K562 (cell line): Measurements from ENCODE around the gene FANCG. TPM values are rescaled to one million over a fixed set of nuclear protein-coding genes. Genes with fewer than 3 reads are reported as not detected.

ENCODE experiments used
- ATF1 ChIP-seq, 2 experiments: fragments of 450-650 bp in 1 of 2; IDR thresholded peaks; 2 replicates each; pipeline ENCODE4 v1.6.1; 2016; ENCODE audit warnings: missing compliant biosample characterization in 1 of 2, missing genetic modification characterization in 1 of 2
- CBFA2T2 ChIP-seq: fragments of 450-650 bp; conservative IDR thresholded peaks from 2 replicates; pipeline ENCODE4 v1.6.1; 2017; ENCODE audit warnings: mild to moderate bottlenecking
- CCAR2 ChIP-seq: fragments of 200-400 bp; formaldehyde crosslinking; IDR thresholded peaks from 2 replicates; pipeline ENCODE4 v1.6.1; 2017; ENCODE audit warnings: mild to moderate bottlenecking, low read depth, low read length
- COPS2 ChIP-seq: fragments of 450-650 bp; conservative IDR thresholded peaks from 2 replicates; pipeline ENCODE4 v1.6.1; 2016; ENCODE audit warnings: mild to moderate bottlenecking, moderate library complexity
- CREB3 ChIP-seq: fragments of 450-650 bp; conservative IDR thresholded peaks from 2 replicates; pipeline ENCODE4 v1.6.1; 2016; ENCODE audit warnings: missing genetic modification characterization, low read depth, mild to moderate bottlenecking, missing compliant biosample characterization, moderate library complexity
- CSDE1 ChIP-seq, 2 experiments: fragments of 450-650 bp; IDR thresholded peaks; 2 replicates each; pipeline ENCODE4 v1.6.1; 2016; ENCODE audit warnings: mild to moderate bottlenecking in 1 of 2
- DNMT1 ChIP-seq: fragments of 450-650 bp; IDR thresholded peaks from 2 replicates; pipeline ENCODE4 v1.6.1; 2016; ENCODE audit warnings: antibody characterized with exemption, mild to moderate bottlenecking
- ELF2 ChIP-seq: fragments of 250-450 bp; sonication (Bioruptor Pico); IDR thresholded peaks from 2 replicates; pipeline ENCODE4 v1.5.0; 2021; ENCODE audit warnings: mild to moderate bottlenecking
- ESRRA ChIP-seq: fragments of 450-650 bp; IDR thresholded peaks from 2 replicates; pipeline ENCODE4 v1.6.1; 2014; ENCODE audit warnings: low read depth, mild to moderate bottlenecking, moderate library complexity, borderline replicate concordance
- HES1 ChIP-seq: fragments of 450-650 bp; IDR thresholded peaks from 2 replicates; pipeline ENCODE4 v1.6.1; 2016; ENCODE audit warnings: low read depth, mild to moderate bottlenecking, moderate library complexity
- HSF4 ChIP-seq: fragments of 250-450 bp; sonication (Bioruptor Pico); IDR thresholded peaks from 2 replicates; pipeline ENCODE4 v2.1.2; 2022; ENCODE audit warnings: mild to moderate bottlenecking, moderate library complexity, borderline replicate concordance
- NCOA6 ChIP-seq: fragments of 450-650 bp; IDR thresholded peaks from 2 replicates; pipeline ENCODE4 v1.6.1; 2017; ENCODE audit warnings: mild to moderate bottlenecking
- NCOR1 ChIP-seq: fragments of 450-650 bp; IDR thresholded peaks from 2 replicates; pipeline ENCODE4 v1.6.1; 2016; ENCODE audit warnings: mild to moderate bottlenecking, moderate library complexity
- NFYB ChIP-seq: IDR thresholded peaks from 2 replicates; pipeline ENCODE4 v1.6.1; 2011; ENCODE audit warnings: mild to moderate bottlenecking, moderate library complexity; ENCODE audit not compliant: insufficient read length; ENCODE audit errors: extremely low read depth
- PHB2 ChIP-seq: fragments of 450-650 bp; IDR thresholded peaks from 2 replicates; pipeline ENCODE4 v1.6.1; 2017; ENCODE audit warnings: low read depth
- PKNOX1 ChIP-seq: fragments of 450-650 bp; IDR thresholded peaks from 2 replicates; pipeline ENCODE4 v1.6.1; 2016
- TAF7 ChIP-seq: fragments of 450-650 bp; IDR thresholded peaks from 2 replicates; pipeline ENCODE4 v1.6.1; 2016; ENCODE audit warnings: missing genetic modification characterization, missing compliant biosample characterization
- TCF15 ChIP-seq: fragments of 250-450 bp; sonication (Bioruptor Pico); IDR thresholded peaks from 2 replicates; pipeline ENCODE4 v1.8.0; 2022; ENCODE audit warnings: moderate library complexity, mild to moderate bottlenecking, inconsistent platforms
- TCF3 ChIP-seq: sonication (generic); formaldehyde crosslinking; IDR thresholded peaks from 2 replicates; pipeline ENCODE4 v1.4.0; 2020; ENCODE audit warnings: mild to moderate bottlenecking, missing genetic modification reagents
- TCF7 ChIP-seq: sonication (generic); IDR thresholded peaks from 2 replicates; pipeline ENCODE4 v1.6.1; 2016; ENCODE audit warnings: antibody characterized with exemption, borderline replicate concordance
- THRA ChIP-seq: fragments of 450-650 bp; IDR thresholded peaks from 2 replicates; pipeline ENCODE4 v1.6.1; 2017; ENCODE audit warnings: mild to moderate bottlenecking, moderate library complexity
- YY1 ChIP-seq, 3 experiments: IDR thresholded peaks; 2 replicates each; pipeline ENCODE4 v1.6.1; 2011; ENCODE audit warnings: low read length in 2 of 3, mild to moderate bottlenecking in 2 of 3, moderate library complexity in 2 of 3, borderline replicate concordance in 1 of 3, control low read depth in 1 of 3, low read depth in 1 of 3; ENCODE audit not compliant: insufficient read depth in 3 of 3, insufficient replicate concordance in 2 of 3, control insufficient read depth in 1 of 3, insufficient read length in 1 of 3; ENCODE audit errors: extremely low read depth in 1 of 3
- ZNF212 ChIP-seq: fragments of 450-650 bp; formaldehyde crosslinking; IDR thresholded peaks from 2 replicates; pipeline ENCODE4 v1.4.0; 2020; ENCODE audit warnings: mild to moderate bottlenecking
- ZNF445 ChIP-seq: fragments of 250-450 bp; sonication (Bioruptor Pico); IDR thresholded peaks from 2 replicates; pipeline ENCODE4 v1.4.0; 2020; ENCODE audit warnings: low read depth, mild to moderate bottlenecking, moderate library complexity
- ZNF583 ChIP-seq: fragments of 250-450 bp; sonication (Bioruptor Pico); IDR thresholded peaks from 2 replicates; pipeline ENCODE4 v1.4.0; 2020
- ZSCAN29 ChIP-seq: fragments of 450-650 bp; IDR thresholded peaks from 2 replicates; pipeline ENCODE4 v1.6.1; 2017
- polyA plus RNA-seq, 8 experiments: library from polyadenylated mRNA; depleted of rRNA in 4 of 8; stranded (reverse) in 5 of 8; unstranded in 3 of 8; fragments of >200 nt; fragmentation: Nextera tagmentation in 2 of 8; fragmentation: Illumina TruSeq in 1 of 8; extraction: Ambion mirVana in 2 of 8; extraction: Trizol in 1 of 8; gene quantifications; 2 replicates each; pipeline versions ENCODE4 v1.2.1 to v1.2.3, GENCODE V29; 2011 to 2014; ENCODE audit warnings: inconsistent platforms in 1 of 8, missing spikeins in 1 of 8
- total RNA-seq, 7 experiments: library from RNA; depleted of rRNA in 6 of 7; stranded (reverse); fragments of >200 nt in 6 of 7; fragmentation: Illumina TruSeq in 2 of 7; extraction: Trizol in 2 of 7; gene quantifications; 2 replicates each; pipeline versions ENCODE4 v1.2.1 to v1.2.3, GENCODE V29; 2011 to 2021; ENCODE audit warnings: low replicate concordance in 1 of 7

Gene FANCG
- total and polyA plus RNA-seq, 9 of the 15 experiments (the other 6 are each of a cell fraction or from before 2014, with no cell fraction given), result 7.5 to 43.9 (median 31.0) TPM

GRCh38 chr9:35026671-35027070 is 53.1 kb downstream of the FANCG start (continued):
- TF ChIP-seq CSDE1 (IDR thresholded peaks at IDR 0.05) (no peak), NFYB (no peak), CBFA2T2 (peak; percentile 50), HES1 (0 out of 2 replicates have a peak, but pooled peaks have one; percentile 23), ESRRA (no peak), YY1 (IDR thresholded peaks at IDR 0.05; ENCODE audit: borderline replicate concordance in 1 of 3, control insufficient read depth in 1 of 3, extremely low read depth in 1 of 3, insufficient read depth in 3 of 3, insufficient read length in 1 of 3, insufficient replicate concordance in 2 of 3, low read depth in 1 of 3, low read length in 2 of 3) (no peak), TCF7 (no peak), CREB3 (no peak), TAF7 (tag) (no peak), HSF4 (CRISPR knock-in tag) (no peak), CCAR2 (no peak), ZNF212 (CRISPR knock-in tag) (no peak), ELF2 (CRISPR knock-in tag) (no peak), COPS2 (no peak), NCOA6 (no peak), NCOR1 (peak; percentile 20; the same call in 1 of the 2 replicates), ZNF583 (no peak), ZSCAN29 (no peak), ZNF445 (CRISPR knock-in tag) (no peak), PHB2 (no peak), THRA (no peak), DNMT1 (no peak), ATF1 (CRISPR knock-in tag; IDR thresholded peaks at IDR 0.05) (no peak), ATF1 (tag; IDR thresholded peaks at IDR 0.05) (no peak), PKNOX1 (peak; percentile 37; the same call in 1 of the 2 replicates), TCF3 (0 out of 2 replicates have a peak, but pooled peaks have one; percentile 35), TCF15 (CRISPR knock-in tag) (no peak)
